HUES6 (cell line): ENCODE measurements around the gene CT45A1.
"Not testable (repeated sequence)": the region's sequence is repeated elsewhere in the genome, so short reads cannot be mapped to it uniquely, and the experiment has no call there.

Experiments used
- H3K27ac ChIP-seq: 2 replicates; pipeline ENCODE4 v1.7.0; 2013; ENCODE audit warnings: low read depth, mild to moderate bottlenecking, low read length, inconsistent platforms
- H3K27me3 ChIP-seq: 2 replicates; pipeline ENCODE4 v1.6.1; 2013; ENCODE audit warnings: low read length; ENCODE audit not compliant: control insufficient read depth, insufficient read depth
- H3K36me3 ChIP-seq: 2 replicates; pipeline ENCODE4 v1.6.1; 2013; ENCODE audit warnings: low read length; ENCODE audit not compliant: control insufficient read depth, insufficient read depth
- H3K4me1 ChIP-seq: 2 replicates; pipeline ENCODE4 v1.6.1; 2013; ENCODE audit warnings: low read length; ENCODE audit not compliant: control insufficient read depth, insufficient read depth
- H3K4me3 ChIP-seq: 2 replicates; pipeline ENCODE4 v1.5.1; 2013; ENCODE audit warnings: low read depth, low read length
- H3K9ac ChIP-seq: one replicate; pipeline ENCODE4 v1.6.1; 2013; ENCODE audit warnings: mild to moderate bottlenecking, low read length
- H3K9me3 ChIP-seq: 2 replicates; pipeline ENCODE4 v1.6.1; 2013; ENCODE audit warnings: low read depth, low read length; ENCODE audit not compliant: control insufficient read depth, insufficient read depth

Gene CT45A1, protein sequence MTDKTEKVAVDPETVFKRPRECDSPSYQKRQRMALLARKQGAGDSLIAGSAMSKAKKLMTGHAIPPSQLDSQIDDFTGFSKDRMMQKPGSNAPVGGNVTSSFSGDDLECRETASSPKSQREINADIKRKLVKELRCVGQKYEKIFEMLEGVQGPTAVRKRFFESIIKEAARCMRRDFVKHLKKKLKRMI

DNA sequence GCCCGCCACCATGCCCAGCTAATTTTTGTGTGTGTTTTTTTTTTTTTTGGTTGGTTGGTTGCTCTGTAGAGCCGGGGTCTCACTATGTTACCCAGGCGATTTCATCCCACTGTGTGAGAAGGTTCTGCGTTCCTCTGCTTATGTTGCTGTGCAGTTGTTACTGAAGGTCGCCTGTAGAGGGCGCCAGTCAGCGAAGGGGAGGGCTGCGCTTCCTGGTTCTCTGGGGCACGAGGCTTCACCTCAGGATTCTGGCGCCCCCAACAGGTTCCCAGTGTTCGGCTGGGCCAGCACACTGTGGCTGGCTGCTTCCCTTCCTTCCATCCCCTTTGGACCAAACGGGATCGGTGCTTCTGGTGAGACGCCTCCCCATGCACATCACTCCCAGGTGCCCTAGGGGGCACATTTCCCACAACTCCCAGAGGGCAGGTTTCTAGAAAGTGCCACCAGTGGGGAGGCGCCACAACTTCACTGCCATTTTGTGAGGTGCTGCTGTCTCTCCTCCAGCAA lies at the start of gene CT45A1:
Gene CT45A1 (plus strand): TSS at position 457 of the 507 bp plus-strand sequence. CDS start 5,302 bp downstream, outside the sequence.
- H3K36me3 ChIP-seq, H3K9ac ChIP-seq, H3K4me1 ChIP-seq, H3K9me3 ChIP-seq, H3K27ac ChIP-seq, H3K27me3 ChIP-seq, H3K4me3 ChIP-seq: not testable (repeated sequence)

DNA sequence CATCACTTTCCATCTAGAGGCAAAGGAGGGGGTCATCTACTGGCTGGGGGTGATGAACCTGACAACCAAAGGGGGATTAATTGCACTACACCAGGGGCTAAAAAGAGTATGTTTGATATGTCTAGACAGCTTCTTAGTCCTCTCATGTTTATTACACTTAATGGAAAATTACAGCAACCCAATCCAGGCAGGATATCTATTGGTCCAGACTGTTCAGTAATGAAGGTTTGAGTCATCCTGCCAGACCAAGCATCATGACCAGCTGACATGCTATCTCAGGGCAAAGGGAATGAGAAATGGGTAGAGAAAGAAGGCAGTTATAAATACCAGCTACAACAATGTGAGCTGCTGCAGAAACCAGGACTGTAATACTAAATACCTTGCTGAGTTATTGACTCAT lies 40.5 kb upstream of the CT45A1 start:
- H3K27ac ChIP-seq, H3K9me3 ChIP-seq, H3K36me3 ChIP-seq, H3K9ac ChIP-seq, H3K4me1 ChIP-seq, H3K4me3 ChIP-seq: not testable (repeated sequence)
- H3K27me3 ChIP-seq: peaks cover 36% of the 10 kb centered on the region

DNA sequence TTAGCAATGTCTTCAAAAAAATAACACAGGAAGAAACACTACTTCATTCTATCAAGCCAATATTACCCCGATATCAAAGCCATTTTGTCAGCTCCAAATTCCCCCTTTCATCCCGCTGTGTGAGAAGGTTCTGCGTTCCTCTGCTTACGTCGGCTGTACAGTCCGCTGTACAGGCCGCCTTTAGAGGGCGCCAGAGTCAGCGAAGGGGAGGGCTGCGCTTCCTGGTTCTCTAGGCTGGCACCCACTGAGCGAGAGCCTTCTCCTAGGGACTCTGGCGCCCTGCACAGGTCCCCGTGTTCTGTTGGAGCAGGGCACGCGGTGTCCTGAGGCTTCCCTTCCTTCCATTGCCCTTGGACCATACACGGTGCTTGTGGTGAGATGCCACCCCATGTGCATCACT lies 25.3 kb upstream of the CT45A1 start:
- no peaks in the 10 kb centered on the region for H3K4me1 ChIP-seq
- peaks cover 18% of the 10 kb centered on the region for H3K27me3 ChIP-seq
- H3K27ac ChIP-seq: no peak overlapping the region
- no peaks in the 10 kb centered on the region for H3K9me3 ChIP-seq
- H3K9ac ChIP-seq: no peak overlapping the region
- no peaks in the 10 kb centered on the region for H3K36me3 ChIP-seq
- no peak overlapping the region for H3K4me3 ChIP-seq

DNA sequence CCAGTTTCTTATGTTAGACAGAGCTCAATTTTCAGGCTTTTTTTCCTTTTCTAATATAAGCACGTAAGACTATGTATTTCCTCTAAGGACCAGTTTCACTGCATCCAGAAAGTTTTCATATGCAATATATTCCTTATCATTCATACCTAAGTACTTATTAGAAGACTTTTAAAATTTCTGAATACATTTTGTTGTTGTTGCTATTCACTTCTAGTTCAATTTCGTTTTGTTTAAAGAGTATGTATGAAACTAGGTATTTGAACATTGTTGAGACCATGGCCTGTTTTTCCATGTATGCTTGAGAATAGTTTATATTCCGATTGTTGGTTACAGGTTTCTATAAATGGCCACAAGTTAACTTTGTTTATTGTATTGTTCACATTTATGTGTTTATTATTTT lies 18.0 kb upstream of the CT45A1 start:
- Histone ChIP-seq H3K27ac (no peak overlapping the region), H3K36me3 (no peaks in the 10 kb centered on the region), H3K4me1 (no peaks in the 10 kb centered on the region), H3K9me3 (no peaks in the 10 kb centered on the region), H3K4me3 (no peak overlapping the region), H3K9ac (no peak overlapping the region), H3K27me3 (peaks cover 16% of the 10 kb centered on the region)

DNA sequence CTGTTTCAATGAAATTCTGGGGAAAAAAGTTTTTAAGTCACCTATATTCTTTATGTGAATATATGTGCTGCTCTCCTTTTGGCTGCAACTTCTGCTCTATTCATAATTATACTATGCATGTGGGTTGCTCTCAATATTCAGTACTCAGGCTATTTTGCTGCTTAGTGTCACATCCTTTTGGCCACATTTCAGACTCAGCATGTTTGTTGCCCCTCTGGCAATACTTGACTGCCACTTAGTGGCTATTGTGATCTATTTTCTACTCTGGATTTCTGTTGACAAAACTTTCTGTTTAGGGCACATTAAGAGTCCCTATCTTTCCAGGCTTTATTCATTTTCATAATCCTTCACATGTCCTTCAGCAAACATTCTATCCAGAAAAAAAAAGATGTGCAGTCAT lies 15.8 kb upstream of the CT45A1 start:
- Histone ChIP-seq H3K27ac (no peak overlapping the region), H3K9me3 (no peaks in the 10 kb centered on the region), H3K27me3 (peaks cover 9% of the 10 kb centered on the region; the same call in 1 of the 2 replicates), H3K4me1 (no peaks in the 10 kb centered on the region), H3K4me3 (no peak overlapping the region), H3K36me3 (no peaks in the 10 kb centered on the region), H3K9ac (no peak overlapping the region)

DNA sequence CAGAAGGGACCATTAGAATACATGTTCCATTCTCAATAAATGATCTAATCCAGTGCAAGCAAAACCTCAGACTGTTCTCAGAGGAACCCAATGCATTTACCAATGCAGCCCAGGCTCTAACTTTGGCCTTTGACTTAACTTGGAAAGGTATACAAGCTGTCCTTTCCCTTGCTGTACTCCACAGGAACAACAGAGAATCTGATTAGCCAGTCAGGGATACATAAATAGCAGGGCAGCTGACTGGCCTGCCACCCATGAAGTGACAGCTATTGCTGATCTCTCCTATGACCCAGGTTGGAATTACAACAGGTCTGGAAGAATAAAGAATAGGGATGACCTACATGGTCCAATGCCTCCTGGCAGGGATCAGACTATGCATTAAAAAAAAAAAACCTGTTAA lies 14.5 kb upstream of the CT45A1 start:
- no peaks in the 10 kb centered on the region for H3K4me1 ChIP-seq
- no peak overlapping the region for H3K9ac ChIP-seq
- no peak overlapping the region for H3K27ac ChIP-seq
- H3K9me3 ChIP-seq: no peaks in the 10 kb centered on the region
- H3K4me3 ChIP-seq: no peak overlapping the region
- no peaks in the 10 kb centered on the region for H3K36me3 ChIP-seq
- H3K27me3 ChIP-seq: no peaks in the 10 kb centered on the region; the same call in 1 of the 2 replicates

DNA sequence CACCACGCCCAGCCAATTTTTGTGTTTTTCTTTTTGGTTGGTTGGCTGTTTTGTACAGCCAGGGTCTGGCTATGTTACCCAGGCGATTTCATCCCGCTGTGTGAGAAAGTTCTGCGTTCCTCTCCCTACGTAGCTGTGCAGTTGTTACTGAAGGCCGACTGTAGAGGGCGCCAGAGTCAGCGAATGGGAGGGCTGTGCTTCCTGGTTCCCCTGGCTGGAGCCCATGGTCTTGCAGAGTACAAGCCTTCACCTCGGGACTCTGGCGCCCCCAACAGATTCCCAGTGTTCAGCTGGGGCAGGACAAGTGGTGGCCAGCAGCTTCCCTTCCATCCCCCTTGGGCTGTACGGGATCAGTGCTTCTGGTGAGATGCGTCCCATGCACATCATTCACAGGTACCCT lies 5.6 kb upstream of the CT45A1 start:
- H3K9ac ChIP-seq: no peak overlapping the region

DNA sequence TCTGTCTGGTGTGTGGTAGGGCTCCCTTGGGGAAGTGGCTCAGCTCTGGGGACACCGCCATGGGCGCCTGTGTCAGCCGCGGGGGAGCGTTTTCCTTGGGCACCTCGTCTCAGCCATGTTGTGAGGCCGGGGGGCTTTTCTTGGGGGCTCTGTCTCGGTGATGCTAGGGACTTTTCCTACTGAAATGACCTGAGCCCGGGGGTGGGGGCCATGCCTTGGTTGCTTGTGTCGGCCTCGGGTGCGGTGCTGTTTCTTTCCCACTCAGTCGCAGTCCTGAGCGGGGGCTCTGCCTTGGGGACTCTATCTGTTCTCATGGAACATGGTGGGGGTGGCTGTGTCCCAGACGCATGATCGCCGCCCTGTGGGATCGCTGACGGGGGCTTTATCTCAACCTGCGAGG lies 356 bp downstream of the CT45A1 start:
- H3K9ac ChIP-seq: no peak overlapping the region
- no peak overlapping the region for H3K27ac ChIP-seq
- no peaks in the 10 kb centered on the region for H3K36me3 ChIP-seq
- H3K4me1 ChIP-seq: no peaks in the 10 kb centered on the region
- H3K4me3 ChIP-seq: no peak overlapping the region
- H3K27me3 ChIP-seq: no peaks in the 10 kb centered on the region
- peaks cover 5% of the 10 kb centered on the region; the same call in 1 of the 2 replicates for H3K9me3 ChIP-seq

More for the DNA sequence above, 5.6 kb upstream of the CT45A1 start:
- H3K4me3 ChIP-seq: no peak overlapping the region
- H3K4me1 ChIP-seq: no peaks in the 10 kb centered on the region
- no peak overlapping the region for H3K27ac ChIP-seq
- no peaks in the 10 kb centered on the region for H3K36me3 ChIP-seq
- H3K27me3 ChIP-seq: no peaks in the 10 kb centered on the region
- peaks cover 3% of the 10 kb centered on the region; the same call in 1 of the 2 replicates for H3K9me3 ChIP-seq

DNA sequence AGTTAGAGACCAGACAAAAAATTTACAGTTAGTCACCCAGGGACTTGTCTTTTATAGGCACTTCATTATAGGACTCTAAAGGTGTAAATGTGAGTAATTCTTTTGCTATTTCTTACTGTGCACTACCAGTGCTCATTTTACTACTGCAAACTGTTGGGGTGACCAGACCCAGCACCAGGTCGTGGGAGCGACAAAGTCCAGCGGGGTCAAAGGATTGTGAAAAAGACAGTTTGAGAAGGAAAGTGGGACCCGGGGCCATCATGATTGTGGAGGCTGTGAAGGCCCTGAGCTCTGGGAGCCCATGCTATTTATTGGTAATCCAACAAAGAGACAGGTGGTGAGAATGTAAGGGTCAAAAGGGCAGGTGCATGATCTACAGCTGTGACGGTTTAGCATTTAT lies 21.2 kb downstream of the CT45A1 start:
- not testable (repeated sequence) for H3K27me3 ChIP-seq, H3K36me3 ChIP-seq, H3K4me3 ChIP-seq, H3K9ac ChIP-seq, H3K9me3 ChIP-seq, H3K4me1 ChIP-seq, H3K27ac ChIP-seq

DNA sequence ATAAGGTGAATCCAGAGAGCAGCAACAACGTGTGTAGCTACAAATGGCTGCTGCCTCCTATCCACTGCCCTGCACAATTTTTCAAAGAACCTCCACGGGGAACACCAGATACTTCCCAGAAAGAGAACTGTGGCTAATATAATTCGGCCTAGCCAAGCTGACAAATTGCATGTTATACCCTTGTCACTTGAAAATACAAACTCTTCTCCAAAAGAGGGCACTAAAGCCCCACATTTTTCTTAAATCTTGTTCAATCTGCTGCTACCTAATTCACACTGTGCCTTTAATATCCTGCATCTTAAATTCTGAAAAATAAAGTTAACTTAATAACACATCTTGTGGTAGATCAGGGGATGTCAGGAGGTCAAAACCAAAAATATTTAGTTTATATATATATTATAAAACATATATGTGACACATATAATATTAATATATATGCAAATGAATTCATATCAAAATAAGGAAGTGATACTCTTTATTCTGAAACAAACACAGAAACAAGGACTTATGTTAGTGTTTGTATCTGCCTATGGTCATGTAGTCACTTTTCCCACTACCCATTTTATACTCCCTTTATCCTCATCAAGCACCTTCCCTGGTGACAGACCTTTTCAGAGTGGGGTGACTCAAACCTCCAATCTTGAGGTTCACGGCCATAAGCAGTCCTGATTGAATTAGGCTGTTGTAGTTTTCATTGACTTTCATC lies 24.1 kb downstream of the CT45A1 start:
- peaks cover 10% of the 10 kb centered on the region; the same call in 1 of the 2 replicates for H3K9me3 ChIP-seq
- H3K4me3 ChIP-seq: no peak overlapping the region
- H3K27me3 ChIP-seq: no peaks in the 10 kb centered on the region
- no peak overlapping the region for H3K9ac ChIP-seq
- no peaks in the 10 kb centered on the region for H3K4me1 ChIP-seq
- no peak overlapping the region for H3K27ac ChIP-seq
- H3K36me3 ChIP-seq: no peaks in the 10 kb centered on the region

DNA sequence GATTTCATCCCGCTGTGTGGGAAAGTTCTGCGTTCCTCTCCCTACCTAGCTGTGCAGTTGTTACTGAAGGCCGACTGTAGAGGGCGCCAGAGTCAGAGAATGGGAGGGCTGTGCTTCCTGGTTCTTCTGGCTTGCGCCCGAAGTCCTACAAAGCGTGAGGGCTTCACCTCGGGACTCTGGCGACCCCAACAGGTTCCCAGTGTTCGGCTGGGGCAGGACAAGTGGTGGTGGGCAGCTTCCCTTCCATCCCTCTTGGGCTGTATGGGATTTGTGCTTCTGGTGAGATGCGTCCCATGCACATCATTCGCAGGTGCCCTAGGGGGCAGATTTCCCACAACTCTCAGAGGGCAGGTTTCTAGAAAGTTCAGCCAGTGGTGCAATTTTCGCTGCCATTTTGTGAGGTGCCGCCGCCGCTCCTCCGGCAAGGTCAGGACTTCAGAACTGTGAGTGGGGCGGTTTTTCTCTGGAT lies 27.3 kb downstream of the CT45A1 start:
- H3K9ac ChIP-seq: no peak overlapping the region
- H3K27ac ChIP-seq: no peak overlapping the region
- peak overlapping the region; percentile 21; the same call in 1 of the 2 replicates for H3K4me3 ChIP-seq

More for the DNA sequence above, 27.3 kb downstream of the CT45A1 start:
- H3K36me3 ChIP-seq: no peaks in the 10 kb centered on the region
- H3K9me3 ChIP-seq: peaks cover 10% of the 10 kb centered on the region; the same call in 1 of the 2 replicates
- no peaks in the 10 kb centered on the region for H3K4me1 ChIP-seq
- H3K27me3 ChIP-seq: no peaks in the 10 kb centered on the region
